Upper lobe of left lung (tissue), 6 donors: ENCODE measurements around the gene SPATA16. TPM values are rescaled to one million over a fixed set of nuclear protein-coding genes. Genes with fewer than 3 reads are reported as not detected.
A peak's percentile ranks its signal among the peaks of the same experiment; 100 is the strongest.

Experiments
- ATAC-seq, 2 donors: fragments of 200-7000 bp; cut with Tn5 transposase; one replicate each; pipeline ENCODE4 v1.9.1; 2022; ENCODE audit warnings: mild to moderate bottlenecking in 2 of 2, moderate library complexity in 2 of 2; ENCODE audit not compliant: low FRiP score in 2 of 2
- DNase-seq, 2 donors: peaks; one replicate each; pipeline ENCODE4 v3.0.0-alpha.2; 2019 to 2020
- H3K27ac ChIP-seq, 4 donors: fragments of 200-600 bp; sonication (generic); one replicate each; pipeline ENCODE4 v1.5.1; 2016 to 2019
- H3K27me3 ChIP-seq, 4 donors: fragments of 200-600 bp; sonication (generic); one replicate each; pipeline ENCODE4 v1.5.1; 2017 to 2019
- H3K36me3 ChIP-seq, 4 donors: fragments of 200-600 bp; sonication (generic); one replicate each; pipeline ENCODE4 v1.5.1; 2016 to 2019
- H3K4me1 ChIP-seq, 4 donors: fragments of 200-600 bp; sonication (generic); one replicate each; pipeline ENCODE4 v1.5.1; 2018 to 2019
- H3K4me3 ChIP-seq, 4 donors: fragments of 200-600 bp; sonication (generic); one replicate each; pipeline ENCODE4 v1.5.1; 2017 to 2019; ENCODE audit warnings: mild to moderate bottlenecking in 2 of 4, moderate library complexity in 1 of 4
- H3K9me3 ChIP-seq, 4 donors: fragments of 200-600 bp; sonication (generic); one replicate each; pipeline ENCODE4 v1.5.1; 2018 to 2019
- CTCF ChIP-seq, 6 experiments: fragments of 450-650 bp in 4 of 6; fragments of 200-600 bp in 2 of 6; sonication (generic) in 2 of 6; IDR thresholded peaks; one replicate each; pipeline ENCODE4 v1.5.1; 2016 to 2019; ENCODE audit warnings: antibody characterized with exemption in 6 of 6
- EP300 ChIP-seq, 4 donors: sonication (generic); formaldehyde crosslinking; IDR thresholded peaks; one replicate each; pipeline ENCODE4 v1.5.1; 2017; ENCODE audit warnings: antibody characterized with exemption in 4 of 4, control low read depth in 2 of 4
- POLR2A ChIP-seq, 4 donors: fragments of 450-650 bp; IDR thresholded peaks; one replicate each; pipeline ENCODE4 v1.5.1; 2016 to 2017; ENCODE audit warnings: antibody characterized with exemption in 4 of 4, mild to moderate bottlenecking in 2 of 4
- POLR2AphosphoS5 ChIP-seq, 2 donors: sonication (generic); formaldehyde crosslinking; IDR thresholded peaks; one replicate each; pipeline ENCODE4 v1.5.1; 2017; ENCODE audit warnings: antibody characterized with exemption in 2 of 2
- WGBS, 2 donors: methylation state at CpG; one replicate each; pipeline ENCODE4 v1.1.5; 2017 to 2018; 5-methylcytosine and 5-hydroxymethylcytosine counted together
- total RNA-seq, 6 donors: library from RNA; depleted of rRNA in 4 of 6; stranded (reverse); fragments of >200 nt in 4 of 6; gene quantifications; one replicate each; pipeline versions ENCODE4 v1.1.0 to v1.2.1, GENCODE V29; 2016 to 2021
- donor health status: DM: no; HTN: no; CAD: no; lungs with moderate emphysema.
- donor health status: DM: no; HTN: yes; CAD: no; lungs with severe emphysema.

Gene SPATA16
- total RNA-seq, 6 donors from 2014 or later: not detected

- peaks cover 0 to 6% (median 0%) of the 10 kb centered on the region in 4 donors for H3K9me3 ChIP-seq
- H3K27me3 ChIP-seq: no peaks in the 10 kb centered on the region
- no peaks in the 10 kb centered on the region for H3K36me3 ChIP-seq
- TF ChIP-seq EP300 (IDR thresholded peaks at IDR 0.05) (no peak), CTCF (IDR thresholded peaks at IDR 0.05) (no peak), POLR2AphosphoS5 (IDR thresholded peaks at IDR 0.05) (no peak), POLR2A (IDR thresholded peaks at IDR 0.05) (no peak)
- no peak overlapping the region for H3K27ac ChIP-seq
- 71 to 88% methylated on average over 1 of the region's 1 CpG for WGBS, 2 donors
- H3K4me3 ChIP-seq: no peak overlapping the region
- no peaks in the 10 kb centered on the region for H3K4me1 ChIP-seq
- ATAC-seq (peak in 1 of 2 donors; percentile 57), DNase-seq (no peak)
These were observed 37.6 kb downstream of the SPATA16 start for GRCh38 chr3:173103469-173103868.

DNA sequence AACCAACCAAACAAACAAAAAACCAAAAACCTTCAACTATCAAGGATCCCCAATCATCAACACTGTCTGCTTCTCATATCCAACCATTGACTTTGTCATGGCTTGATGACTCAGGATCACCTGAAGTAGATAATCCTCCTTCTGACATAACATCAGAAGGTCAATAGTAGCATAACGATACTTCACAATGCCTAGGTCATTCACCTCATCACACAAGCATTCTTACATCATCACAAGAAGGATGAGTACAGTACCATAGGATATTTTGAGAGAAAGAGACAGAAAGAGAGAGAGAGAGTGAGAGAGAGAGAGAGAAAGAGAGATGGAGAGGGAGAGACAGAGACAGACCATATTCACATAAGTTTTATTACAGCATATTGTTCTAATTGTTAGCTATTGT, 42.1 kb downstream of the SPATA16 start:
- no peak for TF ChIP-seq POLR2A (IDR thresholded peaks at IDR 0.05)
- TF ChIP-seq CTCF (IDR thresholded peaks at IDR 0.05): no peak
- no peak for TF ChIP-seq POLR2AphosphoS5 (IDR thresholded peaks at IDR 0.05)
- no peak for TF ChIP-seq EP300 (IDR thresholded peaks at IDR 0.05)
- Histone ChIP-seq H3K27me3 (no peaks in the 10 kb centered on the region), H3K9me3 (peaks cover 0 to 6% (median 0%) of the 10 kb centered on the region in 4 donors), H3K36me3 (no peaks in the 10 kb centered on the region), H3K27ac (no peak overlapping the region), H3K4me1 (no peaks in the 10 kb centered on the region), H3K4me3 (no peak overlapping the region)
- DNase-seq (no peak), ATAC-seq (no peak)
- 90 to 92% methylated on average over 1 of the region's 1 CpG for WGBS, 2 donors

DNA sequence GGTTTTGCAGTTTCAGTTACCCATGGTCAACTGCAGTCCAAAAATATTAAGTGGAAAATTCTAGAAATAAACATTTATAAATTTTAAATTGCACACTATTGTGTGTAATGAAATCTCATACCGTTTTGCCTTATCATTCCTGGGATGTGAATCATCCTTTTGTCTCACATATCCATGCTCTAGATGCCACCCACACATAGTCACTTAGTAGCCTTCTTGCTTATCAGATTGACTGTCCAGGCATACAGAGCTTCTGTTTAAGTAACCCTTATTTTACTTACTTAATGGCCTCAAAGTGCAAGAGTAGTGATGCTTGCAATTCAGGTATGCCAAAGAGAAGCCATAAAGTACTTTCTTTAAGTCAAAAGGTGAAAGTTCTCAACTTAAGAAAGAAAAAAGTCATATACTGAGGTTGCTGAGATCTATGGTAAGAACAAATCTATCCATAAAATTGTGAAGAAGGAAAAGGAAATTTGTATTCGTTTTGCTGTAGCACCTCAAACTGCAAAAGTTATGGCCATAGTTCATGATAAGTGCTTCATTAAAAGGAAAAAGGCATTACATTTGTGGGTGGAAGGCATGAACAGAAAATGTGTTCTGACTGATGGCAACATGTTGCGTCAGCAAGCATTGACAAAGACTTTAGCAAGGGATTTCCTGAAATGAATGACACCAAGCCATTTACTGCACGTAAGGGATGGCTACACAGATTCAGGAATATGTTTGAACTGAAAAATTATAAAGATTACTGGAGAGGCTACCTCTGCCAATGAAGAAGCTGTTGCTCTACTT, 43.8 kb downstream of the SPATA16 start:
- Histone ChIP-seq H3K4me3 (no peak overlapping the region), H3K27me3 (no peaks in the 10 kb centered on the region), H3K9me3 (no peaks in the 10 kb centered on the region), H3K27ac (no peak overlapping the region), H3K4me1 (no peaks in the 10 kb centered on the region), H3K36me3 (no peaks in the 10 kb centered on the region)
- TF ChIP-seq POLR2AphosphoS5 (IDR thresholded peaks at IDR 0.05) (no peak), EP300 (IDR thresholded peaks at IDR 0.05) (no peak), CTCF (IDR thresholded peaks at IDR 0.05) (no peak), POLR2A (IDR thresholded peaks at IDR 0.05) (no peak)
- WGBS, 2 donors: 69 to 72% methylated on average over 4 of the region's 4 CpGs
- ATAC-seq: no peak
- DNase-seq: no peak

DNA sequence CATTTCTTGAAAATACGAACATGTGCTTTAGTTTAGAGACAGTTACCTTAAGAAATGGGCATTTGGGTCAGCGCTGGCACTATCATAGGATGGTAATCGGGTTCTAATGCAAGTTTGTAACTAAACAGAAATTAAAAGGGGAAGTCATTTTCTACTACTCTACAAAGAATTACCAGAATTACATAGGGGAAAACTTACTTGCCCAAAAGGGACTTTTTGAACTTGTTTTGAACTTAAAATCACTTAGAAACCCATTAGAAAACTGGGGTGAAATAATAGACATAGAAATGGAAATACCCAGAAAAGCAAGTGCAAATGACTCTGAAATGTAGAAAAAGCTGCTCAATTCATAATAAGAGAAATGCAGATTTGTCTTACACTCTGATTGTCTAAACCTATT, 44.9 kb downstream of the SPATA16 start:
- Histone ChIP-seq H3K27me3 (no peaks in the 10 kb centered on the region), H3K4me1 (no peaks in the 10 kb centered on the region), H3K9me3 (no peaks in the 10 kb centered on the region), H3K36me3 (no peaks in the 10 kb centered on the region), H3K27ac (no peak overlapping the region), H3K4me3 (no peak overlapping the region)
- ATAC-seq (no peak), DNase-seq (no peak)
- TF ChIP-seq CTCF (IDR thresholded peaks at IDR 0.05): no peak
- TF ChIP-seq POLR2AphosphoS5 (IDR thresholded peaks at IDR 0.05): no peak
- TF ChIP-seq EP300 (IDR thresholded peaks at IDR 0.05): no peak
- WGBS, 2 donors: 88 to 89% methylated on average over 3 of the region's 3 CpGs

DNA sequence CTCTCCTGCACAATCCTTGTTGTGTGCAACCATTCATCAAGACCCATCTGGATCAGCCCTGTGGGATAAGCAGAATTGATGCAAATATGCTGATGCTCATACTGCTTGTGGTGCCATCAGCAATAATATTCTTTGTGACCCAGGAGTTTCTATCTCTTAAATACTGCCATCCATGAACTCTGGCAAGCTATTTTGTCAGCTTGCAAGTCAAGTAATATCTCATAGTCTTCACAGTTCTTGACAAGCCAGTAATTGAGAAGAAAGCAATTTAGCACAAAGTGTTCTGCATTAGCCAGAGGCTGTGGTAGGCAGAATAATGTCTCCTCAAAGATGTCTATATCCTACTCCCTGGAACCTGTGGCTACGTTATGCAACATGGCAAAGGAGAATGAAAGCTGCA, 49.0 kb downstream of the SPATA16 start:
- DNase-seq (no peak), ATAC-seq (no peak)
- H3K4me1 ChIP-seq: no peaks in the 10 kb centered on the region
- WGBS, 2 donors: 71 to 81% methylated on average over 1 of the region's 1 CpG
- no peak for TF ChIP-seq EP300 (IDR thresholded peaks at IDR 0.05)
- TF ChIP-seq CTCF (IDR thresholded peaks at IDR 0.05): no peak
- TF ChIP-seq POLR2A (IDR thresholded peaks at IDR 0.05): no peak
- no peak for TF ChIP-seq POLR2AphosphoS5 (IDR thresholded peaks at IDR 0.05)
- H3K4me3 ChIP-seq: no peak overlapping the region
- H3K27ac ChIP-seq: no peak overlapping the region
- H3K36me3 ChIP-seq: no peaks in the 10 kb centered on the region
- no peaks in the 10 kb centered on the region for H3K9me3 ChIP-seq
- no peaks in the 10 kb centered on the region for H3K27me3 ChIP-seq
